Activated naive CD4-positive, alpha-beta T cell treated with anti-CD3 and anti-CD28 coated beads, Interleukin-2, amount 10 ng/mL, durations not matched to agents 7 days and 5 days (primary cell): ENCODE results near the gene AKR7A2.
"Not testable (repeated sequence)": the region's sequence is repeated elsewhere in the genome, so short reads cannot be mapped to it uniquely, and the experiment has no call there.

Experiments used
- CTCF ChIA-PET: fragments of 350-600 bp; sonication (Branson Sonifier 250); formaldehyde crosslinking; loops from one replicate; lab custom pipeline; 2021; ENCODE audit warnings: antibody characterized with exemption; lab: Charles Lee
- DNase-seq: peaks from one replicate; pipeline ENCODE4 v3.0.0-alpha.2; 2020
- H3K27ac Mint-ChIP-seq: one replicate; pipeline ENCODE4 v1.8.0; 2021; ENCODE audit warnings: mild to moderate bottlenecking, moderate library complexity, mixed read lengths
- H3K27me3 Mint-ChIP-seq: one replicate; pipeline ENCODE4 v1.8.0; 2021; ENCODE audit warnings: mild to moderate bottlenecking, mixed read lengths
- H3K36me3 Mint-ChIP-seq: one replicate; pipeline ENCODE4 v1.8.0; 2021; ENCODE audit warnings: mixed read lengths
- H3K4me1 Mint-ChIP-seq: one replicate; pipeline ENCODE4 v1.8.0; 2021; ENCODE audit warnings: mixed read lengths
- H3K4me3 Mint-ChIP-seq: one replicate; pipeline ENCODE4 v1.8.0; 2021; ENCODE audit warnings: mild to moderate bottlenecking, moderate library complexity, mixed read lengths
- H3K9me3 Mint-ChIP-seq: one replicate; pipeline ENCODE4 v1.8.0; 2021; ENCODE audit warnings: mixed read lengths

Gene AKR7A2

GRCh38 chr1:19287436-19288185 lies 24.3 kb downstream of the AKR7A2 start:
- H3K36me3 Mint-ChIP-seq: peaks cover 3% of the 10 kb centered on the region
- H3K4me1 Mint-ChIP-seq: peaks cover 10% of the 10 kb centered on the region
- DNase-seq: no peak
- CTCF ChIA-PET: no interaction called here
- H3K27me3 Mint-ChIP-seq: peaks cover 31% of the 10 kb centered on the region
- peaks cover 3% of the 10 kb centered on the region for H3K9me3 Mint-ChIP-seq
- peak overlapping the region; percentile 52 for H3K27ac Mint-ChIP-seq
- H3K4me3 Mint-ChIP-seq: peak overlapping the region; percentile 58

DNA sequence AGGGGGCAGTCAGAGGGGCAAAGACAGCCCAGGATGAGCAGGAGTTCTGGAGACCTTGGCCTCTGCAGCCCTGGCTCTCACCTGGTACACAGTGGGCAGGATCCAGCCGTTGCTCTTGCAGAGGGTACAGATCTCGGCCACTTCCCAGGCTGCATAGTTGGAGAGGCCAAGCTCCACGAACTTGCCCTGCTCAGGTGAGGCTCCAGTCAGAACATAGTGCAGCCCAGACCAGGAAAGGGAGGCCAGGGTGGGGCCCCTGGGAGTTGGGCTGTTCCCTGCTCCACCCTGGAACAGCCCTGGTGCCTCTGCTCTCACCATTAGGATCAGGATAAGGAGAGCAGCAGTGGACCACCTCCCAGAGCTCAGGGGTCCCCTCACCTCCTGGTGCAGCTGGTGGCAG lies 26.1 kb downstream of the AKR7A2 start:
- H3K4me3 Mint-ChIP-seq, H3K9me3 Mint-ChIP-seq, DNase-seq, H3K4me1 Mint-ChIP-seq, CTCF ChIA-PET, H3K27ac Mint-ChIP-seq, H3K36me3 Mint-ChIP-seq: not testable (repeated sequence)
- peaks cover 31% of the 10 kb centered on the region for H3K27me3 Mint-ChIP-seq

DNA sequence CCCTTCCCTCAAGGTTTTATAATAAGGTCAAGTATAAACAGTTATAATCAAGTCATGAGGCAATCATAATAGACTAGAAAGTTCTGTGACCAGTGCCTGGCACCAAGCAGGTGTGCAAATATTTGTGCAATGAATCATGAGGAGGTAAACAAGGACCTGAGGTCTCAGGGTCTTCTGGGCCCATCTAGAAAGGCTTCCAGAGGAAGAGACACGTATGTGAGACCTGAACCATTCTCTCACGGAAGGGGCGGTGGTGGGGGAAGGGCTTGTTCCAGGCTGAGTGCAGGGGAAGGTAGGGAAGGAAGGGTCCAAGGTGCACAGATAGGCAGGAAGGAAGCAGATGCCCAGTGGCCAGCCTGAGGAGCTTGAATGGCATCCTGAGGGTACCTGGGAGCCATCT lies 26.6 kb downstream of the AKR7A2 start:
- DNase-seq, H3K27ac Mint-ChIP-seq, H3K4me1 Mint-ChIP-seq, H3K36me3 Mint-ChIP-seq, CTCF ChIA-PET, H3K4me3 Mint-ChIP-seq, H3K9me3 Mint-ChIP-seq: not testable (repeated sequence)
- peaks cover 31% of the 10 kb centered on the region for H3K27me3 Mint-ChIP-seq

DNA sequence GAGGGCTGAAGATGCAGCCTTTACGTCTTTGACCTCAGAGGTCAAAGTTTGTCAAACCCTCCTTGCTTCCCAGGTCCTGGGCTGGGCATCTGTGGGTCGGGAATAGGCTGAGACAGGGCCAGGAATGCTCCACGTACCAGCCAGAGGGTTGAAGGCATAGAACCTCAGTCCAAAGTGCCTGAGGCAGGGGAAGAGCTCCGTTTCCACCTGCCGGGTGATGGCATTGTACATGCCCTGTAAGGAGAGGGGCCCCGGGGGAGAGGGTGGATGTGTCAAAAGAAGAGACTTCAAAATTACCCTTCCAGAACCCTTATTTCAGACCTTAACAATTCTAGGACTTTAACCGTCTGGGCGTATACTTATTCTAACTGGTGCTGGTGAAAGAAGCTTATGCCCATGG lies 27.1 kb downstream of the AKR7A2 start:
- Mint-ChIP-seq H3K27ac (no peak overlapping the region), H3K4me3 (no peak overlapping the region), H3K9me3 (no peaks in the 10 kb centered on the region), H3K27me3 (peaks cover 30% of the 10 kb centered on the region), H3K36me3 (peaks cover 3% of the 10 kb centered on the region), H3K4me1 (peaks cover 10% of the 10 kb centered on the region)
- no peak for DNase-seq
- CTCF ChIA-PET: no interaction called here

DNA sequence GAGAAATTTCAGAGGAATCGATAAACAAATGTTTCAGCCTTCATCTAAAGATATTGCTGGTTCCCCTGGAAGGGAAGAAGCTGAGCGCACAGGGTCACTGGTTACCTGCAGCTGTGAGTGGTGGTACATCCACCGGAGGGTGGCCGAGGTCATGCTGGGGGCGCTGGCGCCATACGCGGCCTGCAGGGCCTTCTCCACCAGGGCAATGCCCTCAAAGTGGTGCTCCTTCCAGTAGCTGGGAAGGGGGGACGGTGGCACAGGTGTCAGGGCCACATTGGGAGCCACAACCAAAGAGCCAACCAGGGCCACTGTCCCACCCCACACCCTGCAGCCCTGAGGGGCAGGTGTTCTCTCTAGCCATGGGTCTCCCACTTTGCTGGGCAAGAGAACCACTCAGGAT lies 28.1 kb downstream of the AKR7A2 start:
- peaks cover 6% of the 10 kb centered on the region for H3K4me1 Mint-ChIP-seq
- H3K27ac Mint-ChIP-seq: no peak overlapping the region
- H3K36me3 Mint-ChIP-seq: no peaks in the 10 kb centered on the region
- CTCF ChIA-PET: no interaction called here
- no peak for DNase-seq
- peaks cover 20% of the 10 kb centered on the region for H3K27me3 Mint-ChIP-seq
- no peaks in the 10 kb centered on the region for H3K9me3 Mint-ChIP-seq
- no peak overlapping the region for H3K4me3 Mint-ChIP-seq

- CTCF ChIA-PET: no interaction called here
- DNase-seq: no peak
- H3K4me1 Mint-ChIP-seq: peaks cover 5% of the 10 kb centered on the region
- no peaks in the 10 kb centered on the region for H3K9me3 Mint-ChIP-seq
- H3K27ac Mint-ChIP-seq: no peak overlapping the region
- H3K36me3 Mint-ChIP-seq: no peaks in the 10 kb centered on the region
- H3K4me3 Mint-ChIP-seq: no peak overlapping the region
- peaks cover 52% of the 10 kb centered on the region for H3K27me3 Mint-ChIP-seq
Measured at GRCh38 chr1:19274636-19275035, 37.3 kb downstream of the AKR7A2 start.

GRCh38 chr1:19273844-19274531 lies 38.0 kb downstream of the AKR7A2 start:
- H3K27me3 Mint-ChIP-seq: peaks cover 52% of the 10 kb centered on the region
- H3K27ac Mint-ChIP-seq, H3K4me1 Mint-ChIP-seq, H3K4me3 Mint-ChIP-seq, CTCF ChIA-PET, H3K36me3 Mint-ChIP-seq, H3K9me3 Mint-ChIP-seq, DNase-seq: not testable (repeated sequence)

DNA sequence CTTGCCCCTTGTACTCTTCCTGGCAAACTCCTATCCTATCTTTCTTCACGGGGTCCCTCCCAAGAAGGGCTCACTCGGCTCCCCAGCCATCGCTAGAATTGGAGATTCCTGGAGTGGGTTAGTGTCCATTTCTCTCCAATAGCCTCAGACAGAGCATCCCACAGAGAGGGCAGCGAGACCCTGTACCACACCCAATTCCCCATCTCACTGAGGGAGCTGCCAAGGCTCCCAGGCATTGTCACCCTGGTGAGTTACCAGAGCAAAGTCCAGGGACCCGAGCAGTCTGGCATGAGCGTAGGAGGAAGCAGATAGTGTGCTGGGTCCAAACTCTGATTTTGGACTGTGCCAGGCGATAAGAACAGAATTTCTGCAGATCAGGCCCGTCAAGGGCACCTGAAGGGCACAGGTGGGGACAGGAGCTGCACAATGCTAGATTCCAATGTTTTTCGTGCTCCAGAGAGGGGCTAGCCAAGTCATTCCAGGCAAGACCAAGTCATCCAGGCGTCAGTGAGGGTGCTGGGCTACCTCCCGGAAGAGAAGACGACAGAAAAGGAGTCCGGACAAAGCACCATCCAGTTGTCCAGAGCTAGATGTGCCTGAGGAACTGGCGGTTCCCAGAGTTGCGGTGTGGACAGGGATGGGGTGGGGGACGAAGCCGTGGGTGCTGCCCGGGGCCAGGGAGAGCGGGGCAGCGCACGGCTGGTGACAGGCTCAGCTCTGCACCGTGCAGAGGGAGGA lies 38.7 kb downstream of the AKR7A2 start:
- DNase-seq: no peak
- Mint-ChIP-seq H3K9me3 (no peaks in the 10 kb centered on the region), H3K36me3 (no peaks in the 10 kb centered on the region), H3K27me3 (peaks cover 52% of the 10 kb centered on the region), H3K27ac (no peak overlapping the region), H3K4me1 (peaks cover 5% of the 10 kb centered on the region), H3K4me3 (no peak overlapping the region)
- CTCF ChIA-PET: no interaction called here

GRCh38 chr1:19272064-19272463 lies 39.9 kb downstream of the AKR7A2 start:
- peaks cover 5% of the 10 kb centered on the region for H3K4me1 Mint-ChIP-seq
- H3K27ac Mint-ChIP-seq: no peak overlapping the region
- CTCF ChIA-PET: no interaction called here
- no peaks in the 10 kb centered on the region for H3K9me3 Mint-ChIP-seq
- no peak for DNase-seq
- peaks cover 52% of the 10 kb centered on the region for H3K27me3 Mint-ChIP-seq
- H3K4me3 Mint-ChIP-seq: no peak overlapping the region
- H3K36me3 Mint-ChIP-seq: no peaks in the 10 kb centered on the region

DNA sequence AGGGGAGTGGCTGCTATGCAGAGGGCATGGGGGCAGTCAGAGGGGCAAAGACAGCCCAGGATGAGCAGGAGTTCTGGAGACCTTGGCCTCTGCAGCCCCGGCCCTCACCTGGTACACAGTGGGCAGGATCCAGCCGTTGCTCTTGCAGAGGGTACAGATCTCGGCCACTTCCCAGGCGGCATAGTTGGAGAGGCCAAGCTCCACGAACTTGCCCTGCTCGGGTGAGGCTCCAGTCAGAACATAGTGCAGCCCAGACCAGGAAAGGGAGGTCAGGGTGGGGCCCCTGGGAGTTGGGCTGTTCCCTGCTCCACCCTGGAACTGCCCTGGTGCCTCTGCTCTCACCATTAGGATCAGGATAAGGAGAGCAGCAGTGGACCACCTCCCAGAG lies 41.6 kb downstream of the AKR7A2 start:
- H3K9me3 Mint-ChIP-seq, H3K4me1 Mint-ChIP-seq, H3K36me3 Mint-ChIP-seq, H3K4me3 Mint-ChIP-seq, CTCF ChIA-PET, DNase-seq, H3K27ac Mint-ChIP-seq: not testable (repeated sequence)
- H3K27me3 Mint-ChIP-seq: peaks cover 47% of the 10 kb centered on the region

GRCh38 chr1:19269427-19270342 lies 42.3 kb downstream of the AKR7A2 start:
- DNase-seq, H3K27ac Mint-ChIP-seq, H3K36me3 Mint-ChIP-seq, CTCF ChIA-PET, H3K4me1 Mint-ChIP-seq, H3K4me3 Mint-ChIP-seq, H3K9me3 Mint-ChIP-seq: not testable (repeated sequence)
- H3K27me3 Mint-ChIP-seq: peaks cover 41% of the 10 kb centered on the region

- CTCF ChIA-PET: no interaction called here
- no peak overlapping the region for H3K4me3 Mint-ChIP-seq
- no peak for DNase-seq
- H3K27ac Mint-ChIP-seq: no peak overlapping the region
- H3K9me3 Mint-ChIP-seq: no peaks in the 10 kb centered on the region
- H3K36me3 Mint-ChIP-seq: no peaks in the 10 kb centered on the region
- peaks cover 2% of the 10 kb centered on the region for H3K4me1 Mint-ChIP-seq
- H3K27me3 Mint-ChIP-seq: peaks cover 31% of the 10 kb centered on the region
Measured at GRCh38 chr1:19268445-19268844, 43.5 kb downstream of the AKR7A2 start.

DNA sequence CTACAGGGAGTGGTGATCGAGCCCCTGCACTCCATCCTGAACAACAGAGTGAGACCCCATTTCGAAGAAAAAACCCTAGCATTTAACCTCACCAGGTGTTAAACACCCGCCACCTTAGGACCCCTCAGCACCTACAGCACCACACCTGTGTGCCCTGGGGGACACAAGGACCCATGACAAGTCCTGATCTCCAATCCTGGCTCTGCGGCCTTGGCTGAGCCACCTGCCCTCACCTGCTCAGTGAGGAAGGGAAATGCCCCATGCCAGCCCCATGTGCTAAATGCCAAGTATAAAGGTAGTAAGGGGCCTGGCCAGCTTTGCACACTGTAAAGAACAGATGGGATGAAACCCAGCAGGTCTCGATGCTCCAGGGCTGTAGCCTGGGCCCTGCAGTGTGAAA lies 49.2 kb downstream of the AKR7A2 start:
- H3K36me3 Mint-ChIP-seq: peaks cover 7% of the 10 kb centered on the region
- H3K27ac Mint-ChIP-seq: no peak overlapping the region
- H3K9me3 Mint-ChIP-seq: no peaks in the 10 kb centered on the region
- CTCF ChIA-PET: no interaction called here
- no peaks in the 10 kb centered on the region for H3K27me3 Mint-ChIP-seq
- H3K4me3 Mint-ChIP-seq: no peak overlapping the region
- DNase-seq: no peak
- H3K4me1 Mint-ChIP-seq: no peaks in the 10 kb centered on the region

DNA sequence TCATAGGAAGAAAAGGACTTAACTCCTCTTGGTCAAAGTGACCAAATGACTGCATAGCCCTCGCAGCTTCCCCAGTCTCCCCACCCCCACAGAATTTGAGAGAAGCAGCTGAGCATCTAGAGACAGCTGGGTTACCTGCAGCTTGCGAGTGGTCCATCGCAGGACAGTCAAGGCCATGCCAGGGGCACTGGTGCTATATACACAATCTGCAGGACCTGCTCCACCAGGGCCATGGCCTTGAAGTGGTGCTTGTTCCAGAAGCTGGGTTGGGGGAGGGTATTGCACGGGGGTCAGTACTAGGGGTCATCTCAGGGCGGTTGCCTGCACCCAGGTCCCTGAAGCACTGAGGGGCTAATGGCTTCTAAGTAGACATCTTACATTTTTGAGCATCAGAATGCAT lies 49.9 kb downstream of the AKR7A2 start:
- CTCF ChIA-PET: no interaction called here
- no peak overlapping the region for H3K4me3 Mint-ChIP-seq
- no peak overlapping the region for H3K27ac Mint-ChIP-seq
- peaks cover 10% of the 10 kb centered on the region for H3K36me3 Mint-ChIP-seq
- no peaks in the 10 kb centered on the region for H3K27me3 Mint-ChIP-seq
- no peaks in the 10 kb centered on the region for H3K4me1 Mint-ChIP-seq
- no peaks in the 10 kb centered on the region for H3K9me3 Mint-ChIP-seq
- no peak for DNase-seq
